IMR-90 (cell line): ENCODE measurements around the gene MOB1A. TPM values are rescaled to one million over a fixed set of nuclear protein-coding genes. Genes with fewer than 3 reads are reported as not detected.

Experiments used
- MAFK ChIP-seq: IDR thresholded peaks from 2 replicates; pipeline ENCODE4 v1.6.1; 2012; ENCODE audit warnings: low read depth, low read length, improper control_type of control experiment
- RAD21 ChIP-seq: IDR thresholded peaks from 2 replicates; pipeline ENCODE4 v1.6.1; 2012; ENCODE audit warnings: low read length, improper control_type of control experiment
- polyA plus RNA-seq, 3 experiments: library from polyadenylated mRNA; depleted of rRNA; stranded (reverse); fragments of >200 nt; gene quantifications; 2 replicates each; pipeline ENCODE4 v1.2.3, GENCODE V29; 2012; ENCODE audit warnings: low replicate concordance in 1 of 3
- total RNA-seq: library from RNA; depleted of rRNA; stranded (reverse); fragments of >200 nt; gene quantifications from 2 replicates; pipeline ENCODE4 v1.2.3, GENCODE V29; 2012
- TF ChIP-seq, protein P1 (sequence below): conservative IDR thresholded peaks from 2 replicates; pipeline ENCODE4 v1.5.1; 2012; ENCODE audit warnings: mild to moderate bottlenecking, low read depth, low read length, improper control_type of control experiment
- TF ChIP-seq, protein P2 (sequence below): fragments of 150-350 bp; IDR thresholded peaks from 2 replicates; pipeline ENCODE4 v1.6.1; 2016; ENCODE audit warnings: low read depth, mild to moderate bottlenecking, low read length, moderate library complexity, borderline replicate concordance

The MOB1A gene
- total and polyA plus RNA-seq, 2 of the 4 experiments (the other 2 are of a cell fraction) = 21.0 to 60.8 TPM

DNA sequence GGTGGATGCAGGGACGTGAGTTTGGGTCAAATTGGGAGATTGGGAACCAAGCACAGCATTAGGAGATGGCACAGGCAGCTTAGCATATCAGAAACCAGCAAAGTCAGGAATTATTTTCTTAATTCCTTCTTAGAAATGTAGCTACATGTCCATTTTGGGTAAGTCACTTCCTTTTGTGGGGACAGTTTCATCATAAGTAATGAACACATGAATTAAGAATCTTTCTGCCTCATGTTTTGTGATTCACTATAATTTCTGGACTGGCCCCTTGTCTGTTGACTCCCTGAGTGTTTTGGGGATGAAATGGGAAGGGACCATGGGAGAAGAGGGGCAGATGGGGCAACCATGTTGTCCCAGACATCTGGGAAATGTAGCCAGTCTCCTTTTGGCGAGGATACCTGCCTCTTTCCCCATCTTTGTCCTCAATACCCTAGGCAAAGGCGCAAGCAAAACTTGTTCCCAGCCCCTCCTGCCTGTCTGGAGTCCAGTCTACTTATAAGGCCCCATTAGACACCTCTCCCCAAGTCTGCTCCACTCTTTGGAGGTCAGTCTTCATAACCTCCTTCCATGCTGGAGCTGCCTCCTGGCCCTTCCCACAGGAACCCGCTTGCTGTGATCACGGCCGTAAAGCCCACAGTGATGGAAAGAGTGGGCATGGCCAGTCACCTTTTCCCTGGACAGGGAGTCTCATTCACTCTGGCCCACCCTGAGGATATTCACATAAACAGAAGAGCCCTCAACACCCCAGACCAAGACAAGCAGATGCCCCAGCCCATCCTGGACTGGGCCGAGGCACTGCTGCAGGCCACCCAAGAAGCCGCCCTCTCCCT lies 45.5 kb upstream of the MOB1A start (continued):
- TF ChIP-seq, protein P1, sequence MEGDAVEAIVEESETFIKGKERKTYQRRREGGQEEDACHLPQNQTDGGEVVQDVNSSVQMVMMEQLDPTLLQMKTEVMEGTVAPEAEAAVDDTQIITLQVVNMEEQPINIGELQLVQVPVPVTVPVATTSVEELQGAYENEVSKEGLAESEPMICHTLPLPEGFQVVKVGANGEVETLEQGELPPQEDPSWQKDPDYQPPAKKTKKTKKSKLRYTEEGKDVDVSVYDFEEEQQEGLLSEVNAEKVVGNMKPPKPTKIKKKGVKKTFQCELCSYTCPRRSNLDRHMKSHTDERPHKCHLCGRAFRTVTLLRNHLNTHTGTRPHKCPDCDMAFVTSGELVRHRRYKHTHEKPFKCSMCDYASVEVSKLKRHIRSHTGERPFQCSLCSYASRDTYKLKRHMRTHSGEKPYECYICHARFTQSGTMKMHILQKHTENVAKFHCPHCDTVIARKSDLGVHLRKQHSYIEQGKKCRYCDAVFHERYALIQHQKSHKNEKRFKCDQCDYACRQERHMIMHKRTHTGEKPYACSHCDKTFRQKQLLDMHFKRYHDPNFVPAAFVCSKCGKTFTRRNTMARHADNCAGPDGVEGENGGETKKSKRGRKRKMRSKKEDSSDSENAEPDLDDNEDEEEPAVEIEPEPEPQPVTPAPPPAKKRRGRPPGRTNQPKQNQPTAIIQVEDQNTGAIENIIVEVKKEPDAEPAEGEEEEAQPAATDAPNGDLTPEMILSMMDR = no peak
- no peak for TF ChIP-seq RAD21
- no peak for TF ChIP-seq MAFK
- TF ChIP-seq, protein P2, sequence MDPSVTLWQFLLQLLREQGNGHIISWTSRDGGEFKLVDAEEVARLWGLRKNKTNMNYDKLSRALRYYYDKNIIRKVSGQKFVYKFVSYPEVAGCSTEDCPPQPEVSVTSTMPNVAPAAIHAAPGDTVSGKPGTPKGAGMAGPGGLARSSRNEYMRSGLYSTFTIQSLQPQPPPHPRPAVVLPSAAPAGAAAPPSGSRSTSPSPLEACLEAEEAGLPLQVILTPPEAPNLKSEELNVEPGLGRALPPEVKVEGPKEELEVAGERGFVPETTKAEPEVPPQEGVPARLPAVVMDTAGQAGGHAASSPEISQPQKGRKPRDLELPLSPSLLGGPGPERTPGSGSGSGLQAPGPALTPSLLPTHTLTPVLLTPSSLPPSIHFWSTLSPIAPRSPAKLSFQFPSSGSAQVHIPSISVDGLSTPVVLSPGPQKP = no peak
